Measurements from ENCODE around the gene GNB1L.

GNB1L gene

DNA sequence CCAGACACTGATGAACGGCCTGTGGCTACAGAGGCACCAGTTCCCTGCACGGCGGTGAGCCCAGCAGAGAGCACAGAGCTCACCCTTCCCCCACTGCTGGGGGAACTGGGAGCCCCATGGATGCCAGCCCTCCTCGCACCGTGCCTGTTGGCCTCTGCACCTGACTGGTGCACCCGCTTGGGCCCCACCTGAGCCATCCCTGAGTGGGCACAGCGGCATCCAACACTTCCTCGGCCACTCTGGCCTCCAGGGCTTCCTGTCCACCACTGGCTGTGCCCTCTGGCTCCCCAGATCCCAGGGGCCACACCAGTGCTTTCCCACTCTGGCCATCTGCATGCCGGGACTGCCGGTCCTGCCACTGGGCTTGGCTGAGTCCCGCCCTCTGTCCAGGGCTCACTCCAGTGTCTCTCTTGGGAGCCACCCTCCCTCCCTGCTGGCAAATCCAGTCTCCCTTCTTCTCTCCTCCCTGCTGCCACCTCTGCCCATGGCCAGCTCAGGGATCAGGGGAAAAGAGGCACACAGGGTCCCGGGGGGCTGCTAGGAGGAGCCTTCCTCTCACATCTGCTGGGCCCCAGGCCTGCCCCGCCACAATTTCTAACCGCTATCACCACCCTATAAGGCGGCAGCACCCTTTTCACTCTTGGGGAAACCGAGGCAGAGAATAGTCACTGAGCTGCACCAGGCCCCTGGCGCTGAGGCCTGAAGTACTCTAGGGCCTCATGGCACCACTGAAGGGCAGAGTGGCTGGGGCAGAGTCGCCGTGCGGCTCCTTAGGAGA, 33.0 kb downstream of the GNB1L start:
- no peak for DNase-seq

DNA sequence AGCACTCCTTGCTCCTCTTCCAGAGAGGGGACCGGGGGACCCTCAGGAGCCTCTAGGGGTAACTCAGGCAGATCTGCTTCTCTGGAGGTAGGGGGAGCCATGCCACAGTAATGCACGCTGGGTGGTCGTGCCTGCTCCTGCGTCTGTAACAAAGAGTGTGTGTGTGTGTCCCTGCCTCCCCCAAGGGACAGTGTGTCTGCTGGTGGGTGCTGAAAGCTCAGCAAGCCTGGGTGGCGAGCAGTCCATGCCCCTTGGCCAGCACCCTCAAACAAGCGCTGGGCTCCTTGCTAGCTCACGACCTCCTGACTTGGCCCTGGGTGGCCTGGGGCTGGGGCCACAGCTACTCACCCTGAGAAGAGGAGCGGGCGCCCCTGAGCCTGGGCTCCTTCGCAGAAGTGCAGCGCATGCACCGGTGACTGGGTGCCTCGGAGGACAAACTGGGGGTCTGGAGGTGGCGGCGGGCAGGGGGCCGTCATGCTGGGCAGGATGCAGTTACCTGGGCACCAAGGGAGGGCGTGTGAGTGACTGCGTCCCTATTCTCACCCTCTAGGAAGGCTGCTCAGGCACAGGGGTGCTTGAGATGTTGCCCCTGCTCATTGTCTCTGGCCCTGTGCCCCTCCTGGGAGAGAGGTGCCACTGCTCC, 33.7 kb downstream of the GNB1L start:
- DNase-seq = no peak

DNA sequence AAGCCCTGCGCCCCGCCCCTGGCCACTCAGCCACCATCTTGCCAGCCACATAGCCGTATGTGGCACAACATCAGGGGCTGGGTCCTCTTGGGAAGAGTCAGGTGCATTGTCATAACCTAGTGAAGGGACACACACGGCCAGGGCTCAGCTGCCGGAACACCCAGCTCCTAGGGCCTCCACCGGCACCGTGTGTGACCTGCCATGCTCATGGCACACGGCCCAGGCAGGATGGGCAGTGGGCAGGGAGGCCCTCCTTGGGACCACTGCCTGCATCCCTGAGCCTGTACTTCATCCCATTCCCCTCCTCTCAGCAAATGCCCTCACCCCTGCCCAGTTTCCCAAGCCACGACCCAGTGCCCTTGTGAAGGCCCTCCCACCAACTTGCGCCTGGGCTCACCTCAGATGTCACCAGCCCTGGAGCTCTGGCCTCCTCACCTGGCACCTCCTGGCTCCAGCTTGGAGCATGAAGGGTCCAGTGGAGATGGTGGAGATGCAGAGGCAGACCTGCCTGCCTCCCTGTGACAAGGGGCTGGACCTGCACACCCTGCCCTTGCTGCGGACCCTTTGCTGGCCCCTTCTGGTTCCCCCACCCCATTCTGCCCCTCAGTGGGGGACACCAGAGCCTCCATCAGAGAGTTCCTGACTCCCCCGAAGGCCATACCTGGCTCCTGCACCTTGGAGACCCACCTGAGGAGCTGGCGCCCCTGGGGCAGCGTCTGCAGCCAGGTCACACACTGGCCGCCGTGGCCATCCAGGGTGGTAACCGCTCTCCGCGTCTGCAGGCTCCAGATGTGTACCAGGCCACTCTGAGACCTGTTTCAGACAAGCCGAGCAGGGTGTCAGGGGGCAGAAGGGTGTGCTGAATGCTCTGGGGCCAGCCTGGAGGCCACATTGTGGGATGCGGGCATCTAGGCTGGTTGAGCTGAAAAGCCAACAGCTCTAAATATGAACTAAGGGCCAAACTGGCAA, 34.5 kb downstream of the GNB1L start:
- DNase-seq = no peak

DNA sequence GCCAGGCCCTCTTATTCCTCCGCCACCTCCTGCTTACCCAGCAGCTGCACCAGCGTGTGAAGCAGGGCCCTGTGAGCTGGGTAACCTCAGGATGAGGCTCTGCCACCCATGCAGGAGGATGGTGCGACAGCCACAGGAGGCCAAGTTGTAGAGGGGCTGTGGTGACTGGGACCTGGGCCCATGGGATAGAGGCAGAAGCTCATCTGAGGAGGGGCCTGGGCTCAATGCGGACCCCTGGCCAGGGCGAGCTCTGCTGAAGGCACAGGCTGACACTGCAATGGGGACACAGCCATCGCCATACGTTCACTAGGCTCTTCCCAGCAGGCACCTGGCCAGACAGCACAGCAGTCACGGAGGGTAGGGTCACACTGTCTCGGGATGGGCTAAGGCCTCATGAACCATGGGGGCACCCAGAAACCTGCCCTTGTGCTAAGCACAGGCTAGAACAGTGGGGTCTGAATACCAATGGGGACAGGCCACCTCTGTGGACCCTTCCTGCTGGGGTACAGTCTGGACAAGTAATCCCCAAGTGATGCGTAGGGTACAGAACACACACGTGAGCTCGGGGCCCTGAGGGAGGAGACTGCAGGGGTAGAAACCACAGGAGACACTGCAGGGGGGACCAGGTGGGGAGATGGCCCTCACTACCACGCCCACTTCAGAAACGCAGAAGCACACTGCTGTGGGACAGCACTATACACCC, 35.3 kb downstream of the GNB1L start:
- no peak for DNase-seq

DNA sequence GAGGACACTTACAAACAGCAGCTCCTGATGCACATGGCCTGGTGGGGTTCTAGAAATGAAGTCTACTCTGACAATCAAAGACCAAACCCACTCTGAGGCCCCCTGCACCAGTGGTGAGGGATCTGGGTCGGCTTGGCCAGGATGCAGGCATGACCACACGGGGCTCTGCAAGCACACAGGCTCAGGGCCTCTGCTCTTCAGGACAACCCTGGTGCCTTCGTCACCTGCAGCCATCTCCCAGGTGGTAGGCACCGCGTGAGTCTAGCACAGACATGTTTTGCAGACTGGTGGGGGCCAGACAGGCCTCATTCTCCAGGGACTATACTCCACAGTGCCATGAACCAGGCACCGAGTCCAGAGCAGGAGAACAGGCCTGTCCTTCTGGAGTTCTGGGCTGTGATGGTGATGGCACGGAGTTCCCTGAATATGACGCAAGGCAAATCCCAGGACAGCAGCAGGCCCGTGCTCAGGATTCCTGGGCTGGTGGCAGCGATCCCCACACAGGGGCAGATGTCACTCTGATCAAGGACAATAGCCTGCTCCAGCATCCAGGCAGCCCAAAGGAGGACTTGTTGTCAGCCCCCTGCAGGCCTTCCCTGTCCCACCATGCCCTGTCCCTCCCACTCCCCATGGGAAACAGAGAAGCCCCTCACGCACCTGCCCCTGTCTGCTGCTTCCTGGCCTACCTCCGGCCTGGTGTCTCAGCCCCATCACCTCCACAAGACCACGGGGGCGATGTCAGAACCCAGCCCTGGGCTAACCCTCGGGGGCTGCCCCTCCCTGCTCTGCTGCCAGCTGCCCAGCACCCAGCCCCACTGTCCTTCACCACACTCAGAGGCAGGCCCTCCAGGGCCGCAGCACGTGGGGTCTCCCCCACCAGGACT, 36.1 kb downstream of the GNB1L start:
- DNase-seq = no peak

DNA sequence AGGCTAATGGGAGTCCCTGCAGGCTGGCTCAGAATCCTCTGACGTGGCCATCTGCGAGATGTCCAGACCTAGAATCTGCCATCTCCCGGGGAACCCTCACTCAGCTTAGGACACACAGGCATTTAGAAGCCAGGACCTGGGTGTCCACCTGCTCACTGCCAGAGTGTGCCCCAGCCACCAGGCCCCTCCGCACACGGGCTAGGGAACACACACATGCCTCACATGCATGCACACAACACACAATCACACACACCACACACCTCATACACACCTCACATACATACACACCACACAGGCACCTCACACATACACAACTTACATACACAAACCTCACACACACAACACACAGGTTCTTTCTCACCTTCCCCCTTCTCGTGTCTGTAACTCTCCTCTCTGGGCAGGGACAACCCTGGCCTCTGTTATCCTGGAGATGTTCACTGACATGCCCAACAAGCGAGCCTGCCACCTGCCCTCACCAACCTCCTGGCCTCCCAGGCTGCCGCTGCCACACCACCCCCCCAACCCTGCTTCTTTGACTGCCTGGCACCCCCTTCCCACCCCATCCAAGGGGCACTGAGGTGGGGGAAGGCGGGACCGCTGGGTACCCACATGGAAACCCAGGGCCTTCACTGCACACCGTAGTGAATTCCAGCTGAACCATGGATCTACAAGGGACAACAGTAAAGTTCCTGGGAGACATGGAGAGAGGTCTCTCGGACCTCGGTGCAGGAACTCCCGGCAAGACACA, 38.1 kb downstream of the GNB1L start:
- no peak for DNase-seq

DNA sequence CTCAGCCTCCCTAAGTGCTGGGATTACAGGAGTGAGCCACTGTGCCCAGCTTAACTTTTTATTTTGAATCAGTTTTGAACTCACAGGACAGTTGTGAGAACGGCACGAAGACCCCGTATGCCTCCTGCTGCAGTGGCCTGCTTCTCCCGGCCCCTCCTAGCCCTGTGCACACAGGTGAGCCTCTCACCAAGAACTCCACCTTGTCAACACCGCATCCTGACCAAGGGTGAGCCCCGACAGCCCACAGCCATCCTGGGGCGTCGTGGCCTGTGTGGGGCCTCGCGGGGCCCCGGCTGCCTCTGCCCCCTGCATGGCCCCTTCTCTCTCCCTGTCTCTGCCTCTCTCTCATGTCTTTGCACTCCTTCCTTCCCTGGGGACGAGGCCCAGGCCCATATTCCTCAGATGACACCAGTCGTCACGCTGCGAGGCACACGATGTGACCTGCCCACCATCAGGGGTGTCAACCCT, 38.8 kb downstream of the GNB1L start:
- no peak for DNase-seq

DNA sequence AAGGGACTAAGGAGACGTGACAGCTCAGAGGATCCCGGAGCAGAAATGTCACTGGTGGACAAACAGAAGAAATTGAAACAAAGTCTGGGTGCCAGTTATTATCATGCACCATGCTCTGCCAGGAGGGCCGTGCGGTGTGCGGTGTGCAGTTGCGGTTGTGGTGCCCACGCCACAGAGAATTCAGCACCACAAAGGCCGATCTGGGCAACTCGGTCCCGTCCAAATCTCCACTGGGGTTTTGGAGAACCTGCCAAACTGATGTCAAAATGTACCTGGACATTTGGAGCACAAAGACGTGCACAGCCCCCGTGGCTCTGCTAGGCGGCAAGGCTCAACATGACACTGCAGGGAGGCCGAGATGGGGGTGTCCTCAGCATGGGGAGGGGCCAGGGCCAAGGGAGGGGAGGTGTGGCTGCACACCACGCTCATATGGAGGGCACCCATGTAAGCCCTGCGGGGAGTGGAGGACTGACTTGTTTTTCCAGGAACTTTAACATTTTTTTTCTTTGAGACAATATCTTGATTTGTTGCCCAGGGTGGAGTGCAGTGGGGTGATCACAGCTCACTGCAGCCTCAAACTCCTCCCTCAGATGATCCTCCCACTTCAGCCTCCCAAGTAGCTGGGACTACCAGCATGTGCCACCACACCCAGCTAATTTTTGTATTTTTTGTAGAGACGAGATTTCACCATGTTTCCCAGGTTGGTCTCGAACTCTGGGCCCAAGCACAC, 39.4 kb downstream of the GNB1L start:
- peak; percentile 5 for DNase-seq

DNA sequence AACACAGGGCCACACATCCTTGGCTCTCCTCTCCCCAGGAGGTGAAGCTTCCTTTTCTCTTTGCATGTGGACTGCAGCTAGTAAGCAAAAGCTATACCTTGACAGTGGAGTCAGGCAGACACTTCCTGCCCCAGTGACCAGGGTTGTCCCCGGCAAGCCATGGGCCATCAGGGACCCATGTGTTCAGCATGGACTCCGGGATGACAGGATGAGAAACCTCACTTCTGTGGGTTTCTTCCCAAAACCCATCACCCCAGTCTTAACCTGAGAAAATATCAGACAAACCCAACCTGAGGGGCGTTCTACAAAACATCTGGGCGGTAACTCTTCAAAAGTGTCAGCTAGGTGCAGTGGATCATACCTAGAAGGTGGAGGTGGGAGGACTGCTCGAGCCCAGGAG, 40.2 kb downstream of the GNB1L start:
- no peak for DNase-seq

DNA sequence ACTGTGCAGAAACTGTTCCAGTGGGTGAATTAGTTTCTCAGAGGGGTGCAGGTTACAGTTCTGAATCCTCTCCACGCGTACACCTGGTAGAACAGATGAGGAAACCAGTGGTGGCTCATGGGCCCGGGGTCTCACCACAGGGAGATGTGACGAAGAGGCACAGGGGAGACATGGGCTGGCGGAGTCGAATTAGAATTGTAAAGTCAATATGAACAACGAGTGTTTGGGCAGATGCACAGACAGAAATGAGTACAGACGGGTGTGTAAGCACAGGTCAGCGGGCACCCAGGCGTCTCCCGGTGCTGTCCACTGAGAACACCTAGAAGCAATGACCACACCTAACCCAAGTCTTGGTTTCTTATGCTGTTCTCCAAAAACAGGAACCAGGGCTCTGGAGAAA, 41.8 kb downstream of the GNB1L start:
- no peak for DNase-seq

DNA sequence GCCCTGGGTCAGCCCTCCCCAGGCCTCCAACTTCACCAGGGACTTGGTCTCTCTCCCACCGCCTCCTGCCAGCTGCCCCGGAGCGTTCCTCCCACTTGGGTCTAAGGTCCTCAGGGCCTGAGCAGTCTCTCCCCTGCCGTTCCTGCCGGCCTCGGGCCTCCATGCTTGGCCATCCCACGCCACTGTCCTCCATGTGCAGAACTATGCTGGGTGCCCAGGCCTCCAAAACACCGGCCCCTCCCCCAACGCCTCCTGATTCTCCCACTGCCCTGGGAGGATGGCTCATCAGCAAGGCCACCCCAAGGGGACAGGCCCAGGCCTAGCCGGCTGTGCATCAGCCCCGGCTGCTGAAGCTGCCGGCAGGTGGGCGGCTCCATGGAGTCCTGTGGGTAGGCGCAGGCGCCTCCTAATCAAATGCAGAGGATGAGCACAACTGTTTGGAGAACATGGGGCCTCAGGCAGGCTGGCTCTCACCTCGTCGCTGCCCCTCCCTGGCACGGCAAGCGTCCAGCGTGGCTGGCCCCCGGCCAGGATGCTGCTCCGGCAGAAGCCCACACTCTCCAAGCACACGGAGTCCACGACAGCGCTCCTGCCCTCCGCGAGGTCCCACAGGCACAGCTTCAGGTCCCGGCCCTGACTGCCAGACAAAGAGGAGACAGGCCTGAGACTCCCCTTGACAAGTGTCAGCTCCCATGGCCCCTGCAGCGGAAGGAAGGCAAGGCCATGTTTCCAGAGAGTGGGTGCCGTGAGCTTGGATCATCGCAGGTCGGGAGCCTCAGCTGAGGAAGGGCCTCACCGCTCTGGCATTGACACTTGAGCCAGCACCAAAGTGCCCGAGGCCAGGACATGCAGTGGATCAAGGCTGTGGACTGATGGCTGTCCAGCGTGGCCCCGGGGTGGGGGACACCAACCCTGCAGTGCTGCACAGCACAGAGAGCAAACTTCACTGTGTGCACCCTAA, 42.6 kb downstream of the GNB1L start:
- no peak for DNase-seq

DNA sequence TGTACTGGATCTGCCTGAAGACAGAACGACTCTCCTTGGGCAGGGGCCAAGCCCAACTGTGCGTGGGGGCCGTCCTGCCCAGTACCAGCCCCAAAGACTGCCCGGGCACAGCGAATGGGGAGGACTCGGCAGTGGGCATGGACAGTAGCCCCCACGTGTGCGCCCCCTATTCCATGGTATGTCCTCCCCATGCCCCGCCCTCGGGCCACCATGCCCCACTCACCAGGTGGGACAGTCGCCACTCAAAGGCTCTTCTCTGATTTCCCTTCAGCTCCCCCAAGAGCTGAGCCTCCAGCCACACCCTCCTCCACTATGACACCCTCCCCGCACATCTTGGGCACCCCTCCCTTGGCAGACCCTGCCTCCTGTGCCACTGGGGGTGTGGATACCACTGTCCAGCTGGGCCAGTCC, 43.5 kb downstream of the GNB1L start:
- DNase-seq = no peak

DNA sequence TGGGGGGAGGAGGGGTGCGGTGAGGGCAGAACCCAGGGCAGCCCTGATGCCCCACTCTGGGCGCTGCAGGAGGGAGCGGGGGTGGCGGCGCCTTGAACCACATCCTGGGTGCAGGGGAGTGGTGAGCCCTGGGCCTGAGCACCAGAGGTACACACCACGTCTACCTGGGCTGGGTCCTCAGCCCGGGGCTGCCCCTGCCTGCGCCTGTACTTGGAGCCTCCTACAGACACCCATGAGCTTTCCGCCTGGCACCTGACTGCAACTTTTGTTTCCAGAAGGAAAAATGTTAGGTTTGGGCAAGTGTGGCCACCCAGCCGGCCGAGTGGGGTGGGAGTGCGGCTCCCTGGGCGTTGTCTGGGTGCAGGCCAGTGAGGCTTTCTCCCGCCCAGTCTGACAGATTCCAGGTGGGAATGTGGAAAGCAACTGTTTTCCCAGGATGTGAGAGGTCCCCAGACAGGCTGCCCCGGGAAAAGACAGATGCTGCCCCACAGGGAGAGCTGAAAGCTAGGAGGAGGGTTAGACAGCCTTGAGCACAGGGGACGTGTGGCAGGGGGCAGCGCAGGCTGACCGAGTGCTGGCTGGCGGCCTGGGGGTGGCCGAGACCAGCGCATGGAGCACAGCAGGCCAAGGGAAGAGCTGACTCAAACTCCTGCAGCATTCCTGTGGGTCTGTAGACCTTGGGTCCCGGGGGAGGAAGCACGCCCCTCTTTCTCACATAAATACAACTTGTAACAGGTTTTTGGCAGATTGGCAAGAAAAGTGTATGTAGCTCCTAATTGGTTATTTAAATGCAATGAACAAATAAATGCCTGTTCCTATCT, 44.1 kb downstream of the GNB1L start:
- peak; percentile 67 for DNase-seq

DNA sequence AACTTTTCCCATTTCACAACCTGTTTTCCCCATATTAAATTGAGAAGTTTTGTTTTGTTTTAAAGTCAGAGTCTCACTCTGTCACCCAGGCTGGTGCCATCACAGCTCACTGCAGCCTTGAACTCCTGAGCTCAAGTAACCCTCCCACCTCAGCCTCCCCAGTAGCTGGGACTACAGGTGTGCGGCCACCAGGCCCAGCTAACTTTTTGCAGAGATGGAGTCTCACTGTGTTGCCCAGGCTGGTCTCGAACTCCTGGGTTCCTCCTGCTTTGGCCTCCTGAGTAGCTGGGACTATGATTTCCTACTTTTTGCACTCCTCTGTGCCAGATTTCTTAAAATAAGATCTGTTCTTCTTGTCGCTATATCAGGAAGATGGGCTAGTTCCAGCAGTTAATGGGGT, 44.9 kb downstream of the GNB1L start:
- DNase-seq = no peak

DNA sequence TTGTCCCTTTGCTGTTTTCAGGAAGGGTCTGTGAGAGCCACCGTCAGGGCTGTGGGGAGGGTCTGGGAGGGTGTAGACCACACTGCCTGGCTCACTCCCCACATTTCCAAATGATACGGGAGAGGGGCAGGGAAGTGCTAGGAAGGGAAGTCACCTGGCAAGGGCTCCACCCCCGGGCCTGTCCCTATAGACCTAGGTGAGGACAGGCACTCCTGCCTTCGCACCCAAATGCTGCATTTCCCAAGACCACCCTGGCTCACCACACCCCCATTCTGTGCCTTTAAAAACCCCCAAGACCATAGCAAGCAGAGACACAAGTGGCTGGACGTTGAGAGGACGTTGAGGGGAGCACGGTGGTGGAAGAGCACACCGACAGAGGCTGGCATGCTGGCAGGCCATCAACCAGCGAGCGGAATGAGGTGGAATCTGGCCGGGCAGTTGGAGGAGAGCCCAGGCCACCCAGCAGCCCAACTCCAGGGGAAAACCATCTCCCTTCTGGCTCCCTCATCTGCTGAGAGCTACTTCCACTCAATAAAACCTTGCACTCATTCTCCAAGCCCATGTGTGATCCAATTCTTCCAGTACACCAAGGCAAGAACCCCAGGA, 45.7 kb downstream of the GNB1L start:
- DNase-seq = no peak

DNA sequence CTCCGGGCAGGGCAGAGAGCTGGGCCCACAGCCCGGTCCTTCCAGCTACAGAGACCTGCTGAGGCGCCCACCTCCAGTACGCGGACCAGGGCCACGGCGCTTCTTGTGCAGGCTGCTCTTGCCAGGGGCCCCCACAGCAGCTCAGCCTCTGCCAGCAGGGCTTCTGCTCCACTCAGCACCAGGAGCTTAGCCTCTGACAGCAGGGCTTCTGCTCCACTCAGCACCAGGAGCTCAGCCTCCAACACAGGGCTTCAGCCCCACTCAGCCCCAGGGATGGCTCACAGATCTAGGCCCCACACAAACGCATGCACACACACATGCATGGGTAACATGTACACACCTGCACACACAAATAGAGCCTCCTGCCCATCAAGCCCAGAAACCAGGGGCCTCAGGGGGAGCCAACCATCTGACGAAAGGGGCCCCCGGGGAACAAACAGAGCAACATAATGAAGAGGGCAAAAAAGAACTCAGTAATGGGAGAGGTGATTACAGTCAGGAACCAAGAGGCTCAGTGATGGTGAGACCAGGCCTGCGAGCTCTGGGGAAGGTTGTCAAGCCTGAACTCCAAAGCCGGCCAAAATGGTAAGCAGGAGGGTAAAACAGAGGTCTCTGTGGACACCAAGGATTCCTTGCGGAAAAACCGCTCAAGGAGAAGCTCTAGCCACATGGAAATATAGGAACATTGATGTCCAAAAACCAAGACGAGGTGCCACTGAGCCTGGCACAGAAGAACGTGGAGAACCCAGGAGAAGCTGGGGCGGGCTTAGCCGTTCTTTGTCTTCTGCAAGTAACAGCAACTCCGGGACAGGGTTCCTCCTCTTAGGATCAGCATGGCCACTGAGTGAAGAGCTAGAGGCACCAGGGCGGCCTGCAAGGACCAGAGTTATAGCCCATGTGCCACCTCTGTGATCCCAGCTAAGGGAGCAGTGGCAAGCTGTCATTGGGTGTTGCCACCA, 46.5 kb downstream of the GNB1L start:
- DNase-seq = no peak
